Endothelial cell of umbilical vein (primary cell): ENCODE data around the gene NYAP1. TPM values are rescaled to one million over a fixed set of nuclear protein-coding genes. Genes with fewer than 3 reads are reported as not detected.

Source experiments
- BruUV-seq: library from RNA; stranded (reverse); fragments of 400-500 nt; replicated peaks from 2 replicates; lab custom pipeline; 2021; lab: Mats Ljungman, UMichigan
- CTCF ChIA-PET: fragments of 300-600, 350-600 bp; sonication (Branson Sonifier 250); formaldehyde crosslinking; loops from one replicate; lab custom pipeline; 2021; ENCODE audit warnings: antibody characterized with exemption, inconsistent platforms; lab: Charles Lee
- POLR2A ChIA-PET: fragments of 300-600, 350-600 bp; sonication (Branson Sonifier 250); formaldehyde crosslinking; loops from one replicate; lab custom pipeline; 2021; ENCODE audit warnings: antibody characterized with exemption, inconsistent platforms; lab: Charles Lee
- DNase-seq: peaks from one replicate; pipeline ENCODE4 v3.0.0-alpha.2; 2011; ENCODE audit warnings: low read depth, low spot score
- FAIRE-seq: peaks from 2 replicates; lab custom pipeline; 2011; peaks lifted over from hg19 to GRCh38; lab: Jason Lieb, UNC
- H2AFZ ChIP-seq: 2 replicates; pipeline ENCODE4 v1.6.0; 2012; ENCODE audit warnings: low read depth, low read length, control low read depth, inconsistent platforms
- H3K27ac ChIP-seq: 2 replicates; pipeline ENCODE4 v1.5.1; 2011; ENCODE audit warnings: low read depth, mild to moderate bottlenecking, control low read depth, low read length, moderate library complexity; ENCODE audit not compliant: insufficient read depth
- H3K27me3 ChIP-seq, 2 experiments: 2 replicates each; pipeline versions ENCODE4 v1.6.0 to v1.6.1; 2011; ENCODE audit warnings: low read length in 2 of 2, mixed read lengths in 1 of 2; ENCODE audit not compliant: control insufficient read depth in 2 of 2, insufficient read depth in 2 of 2
- H3K36me3 ChIP-seq, 2 experiments: 2 replicates in 1 of 2; 3 replicates in 1 of 2; pipeline ENCODE4 v1.5.1; 2011; ENCODE audit warnings: low read length in 2 of 2, mild to moderate bottlenecking in 1 of 2, moderate library complexity in 1 of 2; ENCODE audit not compliant: control insufficient read depth in 2 of 2, insufficient read depth in 2 of 2; ENCODE audit errors: extremely low read depth in 1 of 2
- H3K4me1 ChIP-seq: 3 replicates; pipeline ENCODE4 v1.5.1; 2011; ENCODE audit warnings: mild to moderate bottlenecking, low read length; ENCODE audit not compliant: control insufficient read depth, insufficient read depth; ENCODE audit errors: extremely low read depth
- H3K4me2 ChIP-seq: 2 replicates; pipeline ENCODE4 v1.6.1; 2011; ENCODE audit warnings: low read length, control low read depth, mixed read lengths; ENCODE audit not compliant: insufficient read depth
- H3K4me3 ChIP-seq, 3 experiments: fragments of 200-600 bp in 1 of 3; sonication (generic), shearing (Covaris generic) in 1 of 3; replicated peaks in 1 of 3; 2 replicates each; pipeline ENCODE4 v1.5.1; 2011 to 2016; ENCODE audit warnings: control low read depth in 3 of 3, low read length in 3 of 3, mild to moderate bottlenecking in 2 of 3, inconsistent platforms in 1 of 3, low read depth in 1 of 3, moderate library complexity in 1 of 3; ENCODE audit not compliant: insufficient read depth in 1 of 3
- H3K79me2 ChIP-seq: 2 replicates; pipeline ENCODE4 v1.6.0; 2012; ENCODE audit warnings: low read length, inconsistent platforms; ENCODE audit not compliant: control insufficient read depth, insufficient read depth
- H3K9ac ChIP-seq: replicated peaks from 2 replicates; pipeline ENCODE3; 2011; ENCODE audit warnings: low read length, control low read depth; ENCODE audit not compliant: insufficient read depth; ENCODE audit errors: extremely low read depth
- H3K9me1 ChIP-seq: replicated peaks from 3 replicates; pipeline ENCODE4 v1.6.0; 2011; ENCODE audit warnings: mild to moderate bottlenecking, low read length; ENCODE audit not compliant: control insufficient read depth, insufficient read depth; ENCODE audit errors: extremely low read depth
- H3K9me3 ChIP-seq: replicated peaks from 2 replicates; pipeline ENCODE4 v1.5.1; 2012; ENCODE audit warnings: low read length, inconsistent platforms; ENCODE audit not compliant: control insufficient read depth, insufficient read depth
- H4K20me1 ChIP-seq: replicated peaks from 2 replicates; pipeline ENCODE3; 2011; ENCODE audit warnings: mild to moderate bottlenecking, low read length; ENCODE audit not compliant: control insufficient read depth, insufficient read depth; ENCODE audit errors: extremely low read depth
- GATA2 ChIP-seq: IDR thresholded peaks from 2 replicates; pipeline ENCODE4 v1.7.0; 2011; ENCODE audit warnings: low read depth, mild to moderate bottlenecking, moderate library complexity, mixed read lengths, low read length; ENCODE audit not compliant: insufficient read length, insufficient read depth
- JUN ChIP-seq: IDR thresholded peaks from 2 replicates; pipeline ENCODE4 v1.6.1; 2011; ENCODE audit warnings: borderline replicate concordance, low read depth; ENCODE audit not compliant: insufficient read length, insufficient read depth
- POLR2A ChIP-seq: IDR thresholded peaks from 2 replicates; pipeline ENCODE4 v1.6.1; 2012; ENCODE audit warnings: low read depth, mild to moderate bottlenecking, control low read depth, low read length
- POLR2AphosphoS5 ChIP-seq: IDR thresholded peaks from 2 replicates; pipeline ENCODE4 v1.6.1; 2012; ENCODE audit warnings: low read depth, mild to moderate bottlenecking, control low read depth, low read length, moderate library complexity; ENCODE audit not compliant: insufficient read depth
- dilution Hi-C: fragments of 300-500 bp; cut with MboI; formaldehyde crosslinking; loops from one replicate; pipeline ENCODE4 v1.15.0; 2019; ENCODE audit warnings: low sequenced_read_pairs; ENCODE audit not compliant: extremely low pct_ligation_motif_present
- intact Hi-C: fragments of 100-400 bp; cut with micrococcal nuclease; formaldehyde crosslinking; loops from one replicate; pipeline ENCODE4 v1.10.0; 2022
- polyA plus RNA-seq, 4 experiments: library from polyadenylated mRNA; depleted of rRNA in 3 of 4; stranded (reverse) in 3 of 4; unstranded in 1 of 4; fragments of >200 nt; gene quantifications; 2 replicates each; pipeline versions ENCODE4 v1.2.1 to v1.2.3, GENCODE V29; 2011 to 2012; ENCODE audit warnings: missing spikeins in 1 of 4
- total RNA-seq: library from RNA; stranded (reverse); gene quantifications from 2 replicates; pipeline ENCODE4 v1.2.3, GENCODE V29; 2021
- TF ChIP-seq, protein P1 (sequence below), 2 donors: IDR thresholded peaks; 1 replicate in 1 of 2; 2 replicates in 1 of 2; pipeline ENCODE4 v1.5.1; 2011; ENCODE audit warnings: low read length in 2 of 2, mild to moderate bottlenecking in 2 of 2, moderate library complexity in 2 of 2, control low read depth in 1 of 2, inconsistent platforms in 1 of 2, low read depth in 1 of 2; ENCODE audit not compliant: insufficient read depth in 1 of 2; ENCODE audit errors: extremely low read depth in 1 of 2

Gene NYAP1
- total and polyA plus RNA-seq, 2 donors (not counting 3 experiments of a cell fraction or from before 2014, with no cell fraction given): 0.37 to 2.8 TPM

DNA sequence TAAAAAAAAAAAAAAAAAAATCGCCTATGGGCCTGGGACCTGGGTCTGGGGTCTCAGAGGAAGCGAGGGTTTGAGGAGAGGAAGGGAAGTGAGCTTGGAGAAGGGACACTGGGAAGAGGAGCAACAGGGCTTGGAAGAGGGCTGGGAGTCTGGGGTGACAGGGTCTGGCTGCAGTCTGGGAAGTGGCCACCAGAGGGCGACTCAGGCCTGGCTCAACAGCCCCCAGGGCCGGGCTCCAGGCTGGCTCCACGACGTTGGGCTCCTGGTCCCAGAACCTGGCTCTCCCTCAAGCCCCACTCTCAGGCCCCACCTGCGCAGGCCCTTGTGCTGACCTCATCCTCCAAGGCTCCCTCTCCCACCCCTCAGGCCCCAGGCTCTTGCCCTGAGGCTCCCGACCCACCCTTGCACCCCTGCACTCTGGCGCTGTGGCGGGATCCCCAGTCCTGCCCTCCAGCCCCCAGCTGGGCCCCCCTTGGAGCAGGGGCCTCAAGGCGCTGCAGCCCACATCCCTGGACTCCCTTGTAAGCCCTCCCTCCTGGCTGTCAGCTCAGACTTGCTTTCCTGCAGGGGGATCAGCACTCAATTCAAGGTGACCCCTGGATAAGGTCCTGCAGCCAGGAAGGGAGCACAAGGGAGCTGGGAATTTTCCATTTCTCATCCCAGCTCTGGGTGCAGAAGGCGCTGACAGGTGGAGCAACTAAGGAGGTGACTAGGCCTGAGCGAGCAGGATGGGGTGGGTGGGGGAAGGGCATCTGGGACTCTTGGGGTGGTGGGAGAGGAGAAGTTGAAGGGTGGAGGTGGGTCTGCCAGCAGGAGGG, 14.3 kb upstream of the NYAP1 start:
- peak; percentile 66 for DNase-seq
- intact Hi-C loops: loop anchor here (1.0 to 5.0 kb wide), 4 partner anchors 14 to 223 kb away; partner anchors contain the start of genes GIGYF1 and NYAP1

More for the DNA sequence above, 14.3 kb upstream of the NYAP1 start:
- ChIA-PET CTCF (interaction anchor here (0.6 to 4.3 kb wide), 28 partner anchors 9 to 256 kb away, joined by 3 to 119 read pairs (median 4); partner anchors contain the start of genes AGFG2, GNB2, MOSPD3 and NYAP1), POLR2A (interaction anchor here (0.6 to 0.7 kb wide), 2 partner anchors 27 to 33 kb away, joined by 4 read pairs; no protein-coding TSS in a partner anchor)
- FAIRE-seq: peak; percentile 92
- Histone ChIP-seq H2AFZ (no peak overlapping the region), H3K36me3 (peaks cover 2 to 28% of the 10 kb centered on the region in 2 experiments), H3K27ac (no peak overlapping the region), H4K20me1 (no peaks in the 10 kb centered on the region), H3K9me1 (no peaks in the 10 kb centered on the region), H3K9me3 (no peaks in the 10 kb centered on the region), H3K4me3 (no peak overlapping the region), H3K9ac (no peak overlapping the region), H3K4me2 (no peak overlapping the region), H3K4me1 (peaks cover 8% of the 10 kb centered on the region), H3K79me2 (peaks cover 7% of the 10 kb centered on the region), H3K27me3 (no peaks in the 10 kb centered on the region)
- TF ChIP-seq, protein P1, sequence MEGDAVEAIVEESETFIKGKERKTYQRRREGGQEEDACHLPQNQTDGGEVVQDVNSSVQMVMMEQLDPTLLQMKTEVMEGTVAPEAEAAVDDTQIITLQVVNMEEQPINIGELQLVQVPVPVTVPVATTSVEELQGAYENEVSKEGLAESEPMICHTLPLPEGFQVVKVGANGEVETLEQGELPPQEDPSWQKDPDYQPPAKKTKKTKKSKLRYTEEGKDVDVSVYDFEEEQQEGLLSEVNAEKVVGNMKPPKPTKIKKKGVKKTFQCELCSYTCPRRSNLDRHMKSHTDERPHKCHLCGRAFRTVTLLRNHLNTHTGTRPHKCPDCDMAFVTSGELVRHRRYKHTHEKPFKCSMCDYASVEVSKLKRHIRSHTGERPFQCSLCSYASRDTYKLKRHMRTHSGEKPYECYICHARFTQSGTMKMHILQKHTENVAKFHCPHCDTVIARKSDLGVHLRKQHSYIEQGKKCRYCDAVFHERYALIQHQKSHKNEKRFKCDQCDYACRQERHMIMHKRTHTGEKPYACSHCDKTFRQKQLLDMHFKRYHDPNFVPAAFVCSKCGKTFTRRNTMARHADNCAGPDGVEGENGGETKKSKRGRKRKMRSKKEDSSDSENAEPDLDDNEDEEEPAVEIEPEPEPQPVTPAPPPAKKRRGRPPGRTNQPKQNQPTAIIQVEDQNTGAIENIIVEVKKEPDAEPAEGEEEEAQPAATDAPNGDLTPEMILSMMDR (IDR thresholded peaks at IDR 0.05; ENCODE audit: extremely low read depth in 1 of 2, insufficient read depth in 1 of 2, low read depth in 1 of 2, low read length in 2 of 2): peak; percentile 89 to 100
- TF ChIP-seq POLR2AphosphoS5 (peak; percentile 56), JUN (no peak), POLR2A (peak; percentile 52), GATA2 (no peak)
- dilution Hi-C loops: no loop called here
- BruUV-seq: no TSS peak
